ENCODE results near the gene ZNF428. TPM values are rescaled to one million over a fixed set of nuclear protein-coding genes. Genes with fewer than 3 reads are reported as not detected.
"Not testable (repeated sequence)": the region's sequence is repeated elsewhere in the genome, so short reads cannot be mapped to it uniquely, and the experiment has no call there.

The ZNF428 gene
- polyA plus RNA-seq, 4 donors: 85.7 to 145 (median 117) TPM

GRCh38 chr19:43640424-43640757 is 21.0 kb upstream of the ZNF428 start:
- no peak for DNase-seq (ENCODE audit: low read depth in 4 of 4, low spot score in 2 of 4)

GRCh38 chr19:43639519-43640423 is 20.3 kb upstream of the ZNF428 start, which contains the start of gene CADM4:
Gene CADM4 (minus strand): TSS chr19:43639850. CDS start chr19:43639790, 60 bp downstream.
- no peak for DNase-seq (ENCODE audit: low read depth in 4 of 4, low spot score in 2 of 4)

GRCh38 chr19:43638995-43639518 is 19.6 kb upstream of the ZNF428 start:
- no peak for DNase-seq (ENCODE audit: low read depth in 4 of 4, low spot score in 2 of 4)

GRCh38 chr19:43638214-43638994 is 19.0 kb upstream of the ZNF428 start:
- DNase-seq (ENCODE audit: low read depth in 4 of 4, low spot score in 2 of 4): no peak

GRCh38 chr19:43636121-43636683 is 16.8 kb upstream of the ZNF428 start:
- no peak for DNase-seq (ENCODE audit: low read depth in 4 of 4, low spot score in 2 of 4)

- DNase-seq (ENCODE audit: low read depth in 4 of 4, low spot score in 2 of 4): not testable (repeated sequence)
Measured at GRCh38 chr19:43635561-43635940, 16.1 kb upstream of the ZNF428 start.

GRCh38 chr19:43634872-43635560 is 15.6 kb upstream of the ZNF428 start:
- no peak for DNase-seq (ENCODE audit: low read depth in 4 of 4, low spot score in 2 of 4)

GRCh38 chr19:43634506-43634871 is 15.1 kb upstream of the ZNF428 start:
- no peak for DNase-seq (ENCODE audit: low read depth in 4 of 4, low spot score in 2 of 4)

- DNase-seq (ENCODE audit: low read depth in 4 of 4, low spot score in 2 of 4): no peak
Measured at GRCh38 chr19:43634068-43634467, 14.6 kb upstream of the ZNF428 start.

GRCh38 chr19:43633520-43633919 is 14.1 kb upstream of the ZNF428 start:
- DNase-seq (ENCODE audit: low read depth in 4 of 4, low spot score in 2 of 4): no peak

GRCh38 chr19:43631491-43631890 is 12.1 kb upstream of the ZNF428 start:
- no peak for DNase-seq (ENCODE audit: low read depth in 4 of 4, low spot score in 2 of 4)

GRCh38 chr19:43628646-43629326 is 9.4 kb upstream of the ZNF428 start:
- DNase-seq (ENCODE audit: low read depth in 4 of 4, low spot score in 2 of 4): no peak

- DNase-seq (ENCODE audit: low read depth in 4 of 4, low spot score in 2 of 4): no peak
Measured at GRCh38 chr19:43626838-43627237, 7.4 kb upstream of the ZNF428 start.

GRCh38 chr19:43625918-43626579 is 6.6 kb upstream of the ZNF428 start:
- DNase-seq (ENCODE audit: low read depth in 4 of 4, low spot score in 2 of 4): no peak

- no peak for DNase-seq (ENCODE audit: low read depth in 4 of 4, low spot score in 2 of 4)
Measured at GRCh38 chr19:43624933-43625332, 5.5 kb upstream of the ZNF428 start.

GRCh38 chr19:43623889-43624670 is 4.7 kb upstream of the ZNF428 start:
- DNase-seq (ENCODE audit: low read depth in 4 of 4, low spot score in 2 of 4): no peak

GRCh38 chr19:43622956-43623355 is 3.5 kb upstream of the ZNF428 start:
- no peak for DNase-seq (ENCODE audit: low read depth in 4 of 4, low spot score in 2 of 4)

GRCh38 chr19:43622070-43622469 is 2.6 kb upstream of the ZNF428 start:
- no peak for DNase-seq (ENCODE audit: low read depth in 4 of 4, low spot score in 2 of 4)
